ENCODE results near the gene CHCHD1.

Gene CHCHD1

DNA sequence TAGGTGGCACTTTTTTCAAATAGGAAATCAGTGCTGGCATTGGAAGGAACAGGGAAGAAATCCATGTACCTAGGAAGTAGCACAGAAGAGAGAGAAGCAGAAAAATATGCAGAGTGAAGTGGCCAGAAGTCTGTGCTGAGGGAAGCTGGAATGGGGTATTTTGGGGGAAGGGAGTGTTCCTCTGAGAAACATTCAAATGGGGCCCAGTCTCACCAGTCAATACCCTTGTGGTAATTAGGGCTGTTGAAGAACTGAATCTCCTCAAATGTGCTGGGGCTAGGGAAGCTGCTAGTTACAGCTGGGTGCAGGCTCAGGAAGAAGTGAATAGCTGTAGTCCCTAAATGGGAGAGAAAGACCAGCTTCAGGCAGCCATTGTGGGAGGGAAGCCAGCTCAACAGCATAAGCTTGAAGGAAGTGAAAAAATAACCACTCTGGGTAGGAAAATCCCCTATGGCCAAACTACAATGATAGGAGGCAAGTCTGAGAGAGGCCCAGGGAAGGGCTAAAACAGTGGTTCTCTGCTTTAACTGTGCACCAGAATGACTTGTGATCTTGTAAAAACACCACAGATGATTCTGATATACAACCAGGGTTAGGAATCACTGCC is 21.9 kb downstream of the CHCHD1 start:
- DNase-seq (ENCODE audit: low read depth in 2 of 2), result no peak
- TF ChIP-seq, protein P1, sequence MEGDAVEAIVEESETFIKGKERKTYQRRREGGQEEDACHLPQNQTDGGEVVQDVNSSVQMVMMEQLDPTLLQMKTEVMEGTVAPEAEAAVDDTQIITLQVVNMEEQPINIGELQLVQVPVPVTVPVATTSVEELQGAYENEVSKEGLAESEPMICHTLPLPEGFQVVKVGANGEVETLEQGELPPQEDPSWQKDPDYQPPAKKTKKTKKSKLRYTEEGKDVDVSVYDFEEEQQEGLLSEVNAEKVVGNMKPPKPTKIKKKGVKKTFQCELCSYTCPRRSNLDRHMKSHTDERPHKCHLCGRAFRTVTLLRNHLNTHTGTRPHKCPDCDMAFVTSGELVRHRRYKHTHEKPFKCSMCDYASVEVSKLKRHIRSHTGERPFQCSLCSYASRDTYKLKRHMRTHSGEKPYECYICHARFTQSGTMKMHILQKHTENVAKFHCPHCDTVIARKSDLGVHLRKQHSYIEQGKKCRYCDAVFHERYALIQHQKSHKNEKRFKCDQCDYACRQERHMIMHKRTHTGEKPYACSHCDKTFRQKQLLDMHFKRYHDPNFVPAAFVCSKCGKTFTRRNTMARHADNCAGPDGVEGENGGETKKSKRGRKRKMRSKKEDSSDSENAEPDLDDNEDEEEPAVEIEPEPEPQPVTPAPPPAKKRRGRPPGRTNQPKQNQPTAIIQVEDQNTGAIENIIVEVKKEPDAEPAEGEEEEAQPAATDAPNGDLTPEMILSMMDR (IDR thresholded peaks at IDR 0.05; ENCODE audit: low read depth, low read length), result no peak
- no peak overlapping the region for H3K4me3 ChIP-seq (replicated peaks in 1 of 2; ENCODE audit: low read depth in 2 of 2, low read length in 2 of 2)

DNA sequence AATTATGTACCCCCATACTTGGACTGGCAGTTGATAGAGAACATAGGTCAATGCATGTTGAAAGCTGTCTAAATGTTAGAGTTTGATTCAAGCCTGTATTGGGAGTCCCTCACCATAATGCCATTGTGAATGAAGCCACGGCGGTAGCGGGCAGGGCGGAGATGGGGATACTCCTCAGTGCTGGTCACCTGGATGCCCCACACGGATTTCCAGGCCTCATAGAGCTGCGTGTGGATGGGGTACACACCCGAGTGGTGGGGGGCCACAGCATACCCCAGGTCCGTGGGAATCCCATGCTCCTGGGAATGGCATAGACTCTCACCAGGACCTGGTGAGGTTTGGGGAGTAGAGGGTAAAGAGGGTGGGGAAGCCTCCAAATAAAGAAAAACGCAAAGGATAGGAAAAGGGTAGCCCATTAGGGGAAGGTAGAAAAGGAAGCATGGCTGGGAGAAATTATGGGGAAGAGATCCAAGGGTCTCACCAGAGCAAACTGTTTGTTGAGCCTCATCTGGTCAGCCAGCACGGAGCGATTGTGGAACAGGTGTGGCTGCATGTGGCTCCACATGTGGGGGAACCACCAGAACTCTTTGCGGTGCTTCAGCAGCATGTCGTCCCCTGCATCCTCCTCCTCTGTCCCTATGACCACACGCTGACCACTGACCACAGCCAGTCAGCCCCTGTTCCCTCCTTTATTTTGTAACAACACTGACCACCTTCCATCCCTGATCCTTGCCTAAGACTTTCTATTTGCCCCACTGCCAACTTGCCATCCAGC is 24.5 kb downstream of the CHCHD1 start:
- no peak for DNase-seq (ENCODE audit: low read depth in 2 of 2)
- TF ChIP-seq, protein P1 (IDR thresholded peaks at IDR 0.05; ENCODE audit: low read depth, low read length), result no peak
- no peak overlapping the region for H3K4me3 ChIP-seq (replicated peaks in 1 of 2; ENCODE audit: low read depth in 2 of 2, low read length in 2 of 2)

DNA sequence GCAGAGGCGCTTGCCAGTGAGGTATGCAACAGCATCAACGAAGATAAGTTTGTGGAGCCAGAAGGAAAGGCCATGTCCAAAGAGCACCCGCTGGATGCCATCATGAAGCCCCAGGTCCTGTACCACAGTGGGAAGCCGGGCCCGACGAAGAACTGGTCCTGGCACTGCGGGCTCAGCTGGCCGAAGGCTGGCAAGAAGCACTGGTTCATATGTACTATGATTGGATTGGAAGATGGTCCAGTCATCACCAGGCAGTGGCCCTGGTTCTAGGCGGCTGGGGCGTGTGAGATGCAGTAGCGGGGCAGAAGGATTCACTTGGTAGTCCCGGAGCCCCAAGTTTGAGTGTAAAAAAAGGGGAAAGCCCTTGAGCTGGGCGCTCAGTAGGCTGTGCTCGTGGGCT is 25.6 kb downstream of the CHCHD1 start:
- DNase-seq (ENCODE audit: low read depth in 2 of 2), result no peak
- no peak overlapping the region for H3K4me3 ChIP-seq (replicated peaks in 1 of 2; ENCODE audit: low read depth in 2 of 2, low read length in 2 of 2)

GRCh38 chr10:73808021-73808815 is 26.4 kb downstream of the CHCHD1 start:
- H3K4me3 ChIP-seq (replicated peaks in 1 of 2; ENCODE audit: low read depth in 2 of 2, low read length in 2 of 2), result no peak overlapping the region
- no peak for DNase-seq (ENCODE audit: low read depth in 2 of 2)

More for the DNA sequence above, 25.6 kb downstream of the CHCHD1 start:
- TF ChIP-seq, protein P1 (IDR thresholded peaks at IDR 0.05; ENCODE audit: low read depth, low read length), result no peak

GRCh38 chr10:73809061-73809818 is 27.4 kb downstream of the CHCHD1 start:
- no peak overlapping the region for H3K4me3 ChIP-seq (replicated peaks in 1 of 2; ENCODE audit: low read depth in 2 of 2, low read length in 2 of 2)
- TF ChIP-seq, protein P1 (IDR thresholded peaks at IDR 0.05; ENCODE audit: low read depth, low read length), result no peak
- DNase-seq (ENCODE audit: low read depth in 2 of 2), result no peak

More at GRCh38 chr10:73808021-73808815, 26.4 kb downstream of the CHCHD1 start:
- TF ChIP-seq, protein P1 (IDR thresholded peaks at IDR 0.05; ENCODE audit: low read depth, low read length), result no peak

- DNase-seq (ENCODE audit: low read depth in 2 of 2), result peak in 1 of 2 donors; percentile 56
- TF ChIP-seq, protein P1 (IDR thresholded peaks at IDR 0.05; ENCODE audit: low read depth, low read length), result no peak
- peak overlapping the region; percentile 77 to 83 for H3K4me3 ChIP-seq (replicated peaks in 1 of 2; ENCODE audit: low read depth in 2 of 2, low read length in 2 of 2)
Measured at GRCh38 chr10:73810358-73810734, 28.5 kb downstream of the CHCHD1 start.

Measured in cardiac fibroblast (primary cell).